ENCODE measurements around the gene SLC10A1.

SLC10A1 gene

DNA sequence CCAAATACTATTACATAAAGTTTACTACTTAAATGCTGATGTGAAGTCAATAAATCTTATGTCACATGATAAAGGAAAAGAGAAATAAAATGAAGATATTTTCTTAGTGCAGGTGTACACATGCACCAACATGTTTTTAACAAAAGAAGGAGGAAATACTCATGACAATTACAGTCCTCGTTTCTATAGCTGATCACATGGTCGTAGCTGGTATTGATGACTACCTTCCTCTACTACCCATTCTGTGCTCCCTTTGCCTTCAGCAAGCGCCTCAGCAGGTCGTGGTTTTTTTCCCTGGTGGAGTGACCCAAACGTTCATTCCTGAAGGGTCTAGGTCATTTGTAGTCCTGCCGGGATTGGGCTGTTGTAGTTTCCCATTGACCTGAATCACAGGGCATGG, 25.4 kb upstream of the SLC10A1 start:
- no peak for DNase-seq (ENCODE audit: extremely low read depth, insufficient read length)
- Histone ChIP-seq H3K27me3 (replicated peaks; ENCODE audit: control insufficient read depth, insufficient read depth, low read length) (no peaks in the 10 kb centered on the region; the same call in 1 of the 2 replicates), H3K36me3 (ENCODE audit: control insufficient read depth, insufficient read depth, low read length) (no peaks in the 10 kb centered on the region), H3K4me3 (replicated peaks; ENCODE audit: low read depth, low read length) (no peak overlapping the region)
- TF ChIP-seq, protein P1, sequence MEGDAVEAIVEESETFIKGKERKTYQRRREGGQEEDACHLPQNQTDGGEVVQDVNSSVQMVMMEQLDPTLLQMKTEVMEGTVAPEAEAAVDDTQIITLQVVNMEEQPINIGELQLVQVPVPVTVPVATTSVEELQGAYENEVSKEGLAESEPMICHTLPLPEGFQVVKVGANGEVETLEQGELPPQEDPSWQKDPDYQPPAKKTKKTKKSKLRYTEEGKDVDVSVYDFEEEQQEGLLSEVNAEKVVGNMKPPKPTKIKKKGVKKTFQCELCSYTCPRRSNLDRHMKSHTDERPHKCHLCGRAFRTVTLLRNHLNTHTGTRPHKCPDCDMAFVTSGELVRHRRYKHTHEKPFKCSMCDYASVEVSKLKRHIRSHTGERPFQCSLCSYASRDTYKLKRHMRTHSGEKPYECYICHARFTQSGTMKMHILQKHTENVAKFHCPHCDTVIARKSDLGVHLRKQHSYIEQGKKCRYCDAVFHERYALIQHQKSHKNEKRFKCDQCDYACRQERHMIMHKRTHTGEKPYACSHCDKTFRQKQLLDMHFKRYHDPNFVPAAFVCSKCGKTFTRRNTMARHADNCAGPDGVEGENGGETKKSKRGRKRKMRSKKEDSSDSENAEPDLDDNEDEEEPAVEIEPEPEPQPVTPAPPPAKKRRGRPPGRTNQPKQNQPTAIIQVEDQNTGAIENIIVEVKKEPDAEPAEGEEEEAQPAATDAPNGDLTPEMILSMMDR (IDR thresholded peaks at IDR 0.05; ENCODE audit: insufficient read depth, low read length, poor library complexity, severe bottlenecking): no peak

DNA sequence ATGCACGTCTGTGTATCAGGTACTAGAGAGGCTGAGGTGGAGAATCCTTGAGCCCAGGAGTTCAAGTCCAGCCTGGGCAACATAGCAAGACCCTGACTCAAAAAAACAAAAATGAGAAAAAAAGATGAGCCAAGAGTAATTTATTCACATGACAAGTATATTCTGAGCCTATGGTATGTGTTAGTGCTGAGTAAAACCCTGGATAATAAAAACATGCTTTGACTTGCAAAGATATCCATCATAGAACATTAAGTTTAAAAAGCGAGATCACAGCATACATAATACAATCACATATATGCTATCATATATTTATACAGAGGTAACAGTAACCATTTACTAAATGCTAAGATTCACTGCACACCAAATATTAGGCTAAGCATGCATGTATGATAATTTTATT, 23.9 kb upstream of the SLC10A1 start:
- Histone ChIP-seq H3K36me3 (ENCODE audit: control insufficient read depth, insufficient read depth, low read length) (no peaks in the 10 kb centered on the region), H3K4me3 (replicated peaks; ENCODE audit: low read depth, low read length) (no peak overlapping the region), H3K27me3 (replicated peaks; ENCODE audit: control insufficient read depth, insufficient read depth, low read length) (no peaks in the 10 kb centered on the region; the same call in 1 of the 2 replicates)
- no peak for DNase-seq (ENCODE audit: extremely low read depth, insufficient read length)
- TF ChIP-seq, protein P1 (IDR thresholded peaks at IDR 0.05; ENCODE audit: insufficient read depth, low read length, poor library complexity, severe bottlenecking): no peak

DNA sequence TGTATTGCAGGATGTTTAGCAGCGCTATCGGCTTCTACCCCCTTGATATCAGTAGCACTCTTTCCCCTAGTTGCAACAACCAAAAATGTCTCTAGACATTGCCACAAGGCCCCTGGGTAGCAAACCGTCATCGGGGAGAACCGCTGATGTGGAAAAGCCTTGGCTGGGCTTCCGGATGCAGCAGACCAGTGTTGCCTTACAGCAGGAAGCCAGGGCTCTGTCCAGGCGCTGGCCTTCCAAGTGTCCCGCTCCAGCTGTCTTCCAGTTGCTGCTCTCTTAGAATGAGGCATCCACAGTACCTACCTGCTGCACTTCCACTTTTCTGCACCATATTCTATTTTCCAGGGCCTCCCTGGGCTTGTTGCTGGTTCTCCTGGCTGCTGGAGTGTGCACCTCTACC, 22.6 kb upstream of the SLC10A1 start:
- Histone ChIP-seq H3K4me3 (replicated peaks; ENCODE audit: low read depth, low read length) (no peak overlapping the region), H3K27me3 (replicated peaks; ENCODE audit: control insufficient read depth, insufficient read depth, low read length) (peaks cover 2% of the 10 kb centered on the region; the same call in 1 of the 2 replicates), H3K36me3 (ENCODE audit: control insufficient read depth, insufficient read depth, low read length) (no peaks in the 10 kb centered on the region)
- TF ChIP-seq, protein P1 (IDR thresholded peaks at IDR 0.05; ENCODE audit: insufficient read depth, low read length, poor library complexity, severe bottlenecking): no peak
- DNase-seq (ENCODE audit: extremely low read depth, insufficient read length): no peak

DNA sequence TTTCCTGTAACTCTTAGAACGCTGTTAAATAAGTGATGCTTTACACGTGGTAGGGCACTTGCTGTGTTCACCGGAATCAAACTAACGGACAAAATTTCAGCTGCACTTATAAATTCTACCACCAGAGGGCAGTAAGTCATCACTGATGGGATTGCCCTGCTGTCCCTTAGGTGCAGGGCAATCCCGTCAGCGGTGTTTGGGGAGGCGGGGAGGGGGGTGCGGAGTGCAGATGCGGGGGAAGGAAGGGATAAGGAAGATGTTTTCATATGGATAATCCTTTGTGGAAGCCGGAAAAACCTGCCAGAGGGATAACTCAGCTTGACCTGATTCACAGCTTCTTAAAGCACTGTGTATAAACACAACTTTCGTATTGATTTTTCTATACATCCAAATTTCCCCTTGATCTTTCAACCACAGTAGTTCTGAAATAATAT, 21.7 kb upstream of the SLC10A1 start:
- H3K4me3 ChIP-seq (replicated peaks; ENCODE audit: low read depth, low read length): no peak overlapping the region
- peak; percentile 43 for DNase-seq (ENCODE audit: extremely low read depth, insufficient read length)

DNA sequence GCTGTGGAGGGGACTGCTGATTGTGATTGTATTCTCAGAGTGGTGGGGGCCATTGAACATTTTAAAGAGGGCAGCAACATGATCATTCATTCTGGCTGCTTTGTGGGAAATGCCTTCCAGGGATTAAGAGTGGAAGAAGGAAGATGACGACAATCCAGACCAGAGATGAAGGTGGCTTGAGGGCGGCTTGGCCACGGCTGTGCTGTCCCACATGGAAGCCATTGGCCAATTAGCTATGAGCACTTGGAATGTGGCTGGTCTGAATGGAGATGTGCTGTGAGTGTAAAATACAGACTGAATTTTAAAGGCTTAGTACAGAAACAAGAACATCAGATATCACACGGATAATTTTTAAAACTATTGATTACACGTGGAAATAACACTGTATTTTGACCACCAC, 19.2 kb upstream of the SLC10A1 start:
- DNase-seq (ENCODE audit: extremely low read depth, insufficient read length): no peak
- H3K4me3 ChIP-seq (replicated peaks; ENCODE audit: low read depth, low read length): no peak overlapping the region
- H3K27me3 ChIP-seq (replicated peaks; ENCODE audit: control insufficient read depth, insufficient read depth, low read length): peaks cover 2% of the 10 kb centered on the region; the same call in 1 of the 2 replicates

More for the DNA sequence above, 21.7 kb upstream of the SLC10A1 start:
- Histone ChIP-seq H3K36me3 (ENCODE audit: control insufficient read depth, insufficient read depth, low read length) (no peaks in the 10 kb centered on the region), H3K27me3 (replicated peaks; ENCODE audit: control insufficient read depth, insufficient read depth, low read length) (peaks cover 2% of the 10 kb centered on the region; the same call in 1 of the 2 replicates)
- TF ChIP-seq, protein P1 (IDR thresholded peaks at IDR 0.05; ENCODE audit: insufficient read depth, low read length, poor library complexity, severe bottlenecking): peak; percentile 76

More for the DNA sequence above, 19.2 kb upstream of the SLC10A1 start:
- TF ChIP-seq, protein P1 (IDR thresholded peaks at IDR 0.05; ENCODE audit: insufficient read depth, low read length, poor library complexity, severe bottlenecking): no peak
- H3K36me3 ChIP-seq (ENCODE audit: control insufficient read depth, insufficient read depth, low read length): no peaks in the 10 kb centered on the region
